AG04449 (cell line): ENCODE data around the gene KSR1.

ENCODE experiments used
- CTCF ChIA-PET: fragments of 350-600 bp; formaldehyde crosslinking; extraction: SDS; loops from one replicate; lab custom pipeline; 2021; ENCODE audit warnings: antibody characterized with exemption; lab: Yijun Ruan, JAX
- POLR2A ChIA-PET: fragments of 400-600, 350-600 bp; formaldehyde crosslinking; extraction: SDS; loops from one replicate; lab custom pipeline; 2020; ENCODE audit warnings: antibody characterized with exemption, inconsistent platforms; lab: Yijun Ruan, JAX
- DNase-seq: peaks from one replicate; pipeline ENCODE4 v3.0.0-alpha.2; 2010; ENCODE audit warnings: low read depth, low spot score
- H3K4me3 ChIP-seq: 2 replicates; pipeline ENCODE4 v1.5.1; 2011; ENCODE audit warnings: low read depth, mild to moderate bottlenecking, control low read depth, low read length
- CTCF ChIP-seq: IDR thresholded peaks from one replicate; pipeline ENCODE4 v1.5.1; 2011; ENCODE audit warnings: mild to moderate bottlenecking, moderate library complexity, low read length, control low read depth, inconsistent platforms; ENCODE audit not compliant: insufficient read depth; ENCODE audit errors: missing control alignments

The KSR1 gene

GRCh38 chr17:27491713-27492190 lies 35.5 kb downstream of the KSR1 start:
- no peak overlapping the region for H3K4me3 ChIP-seq
- ChIA-PET CTCF (interaction anchor here (1.4 to 1.6 kb wide), 2 partner anchors 108 to 111 kb away, joined by 5 to 7 read pairs; no protein-coding TSS in a partner anchor), POLR2A (no interaction called here)
- TF ChIP-seq CTCF = no peak
- DNase-seq = no peak

- POLR2A ChIA-PET = no interaction called here
- CTCF ChIA-PET = interaction anchor here (1.0 to 2.8 kb wide), 4 partner anchors 19 to 159 kb away, joined by 3 to 12 read pairs (median 6); no protein-coding TSS in a partner anchor
- no peak for DNase-seq
Measured at GRCh38 chr17:27492470-27492869, 36.2 kb downstream of the KSR1 start.

GRCh38 chr17:27493088-27493487 lies 36.8 kb downstream of the KSR1 start:
- H3K4me3 ChIP-seq = no peak overlapping the region
- no peak for DNase-seq
- TF ChIP-seq CTCF = no peak
- ChIA-PET CTCF (interaction anchor here (1.0 to 2.8 kb wide), 7 partner anchors 19 to 160 kb away, joined by 3 to 12 read pairs (median 5); no protein-coding TSS in a partner anchor), POLR2A (no interaction called here)

More at GRCh38 chr17:27492470-27492869, 36.2 kb downstream of the KSR1 start:
- no peak for TF ChIP-seq CTCF
- H3K4me3 ChIP-seq = no peak overlapping the region

- POLR2A ChIA-PET = no interaction called here
- CTCF ChIA-PET = interaction anchor here (1.2 to 2.8 kb wide), 6 partner anchors 15 to 140 kb away, joined by 3 to 12 read pairs (median 5); no protein-coding TSS in a partner anchor
- DNase-seq = no peak
- H3K4me3 ChIP-seq = no peak overlapping the region
- peak; percentile 17 for TF ChIP-seq CTCF
Measured at GRCh38 chr17:27494192-27495091, 38.2 kb downstream of the KSR1 start.

- CTCF ChIA-PET = interaction anchor here (2.3 kb wide), 1 partner anchor 107 kb away, joined by 10 read pairs; no protein-coding TSS in a partner anchor
- no peak for DNase-seq
- no peak for TF ChIP-seq CTCF
- POLR2A ChIA-PET = no interaction called here
- no peak overlapping the region for H3K4me3 ChIP-seq
Measured at GRCh38 chr17:27495460-27495859, 39.2 kb downstream of the KSR1 start.

- ChIA-PET POLR2A (no interaction called here), CTCF (interaction anchor here (0.9 kb wide), 1 partner anchor 22 kb away, joined by 3 read pairs; no protein-coding TSS in a partner anchor)
- no peak for TF ChIP-seq CTCF
- no peak for DNase-seq
- no peak overlapping the region for H3K4me3 ChIP-seq
Measured at GRCh38 chr17:27496005-27496404, 39.8 kb downstream of the KSR1 start.
